Fibroblast of lung (primary cell): ENCODE data around the gene GLIPR2. TPM values are rescaled to one million over a fixed set of nuclear protein-coding genes. Genes with fewer than 3 reads are reported as not detected.

Experiments
- DNase-seq, 2 donors: peaks; one replicate each; pipeline versions ENCODE4 v3.0.0 to v3.0.0-alpha.2; 2010; ENCODE audit warnings: low read depth in 2 of 2
- H2AFZ ChIP-seq: 2 replicates; pipeline ENCODE4 v1.5.1; 2012; ENCODE audit warnings: low read length, control low read depth, inconsistent platforms
- H3K27ac ChIP-seq: 2 replicates; pipeline ENCODE4 v1.5.1; 2011; ENCODE audit warnings: low read length, control low read depth; ENCODE audit not compliant: insufficient read depth
- H3K27me3 ChIP-seq: 2 replicates; pipeline ENCODE4 v1.5.1; 2011; ENCODE audit warnings: mild to moderate bottlenecking, low read length; ENCODE audit not compliant: control insufficient read depth, insufficient read depth
- H3K36me3 ChIP-seq: 2 replicates; pipeline ENCODE4 v1.5.1; 2011; ENCODE audit warnings: low read length; ENCODE audit not compliant: control insufficient read depth, insufficient read depth
- H3K4me1 ChIP-seq: 2 replicates; pipeline ENCODE4 v1.5.1; 2011; ENCODE audit warnings: low read length; ENCODE audit not compliant: control insufficient read depth, insufficient read depth; ENCODE audit errors: extremely low read depth
- H3K4me2 ChIP-seq: 2 replicates; pipeline ENCODE4 v1.5.1; 2011; ENCODE audit warnings: low read length, control low read depth; ENCODE audit not compliant: insufficient read depth; ENCODE audit errors: extremely low read depth
- H3K4me3 ChIP-seq, 4 experiments: fragments of 200-600 bp in 1 of 4; sonication (generic) in 1 of 4; replicated peaks in 1 of 4; 2 replicates each; pipeline ENCODE4 v1.5.1; 2011 to 2016; ENCODE audit warnings: low read length in 4 of 4, low read depth in 3 of 4, mild to moderate bottlenecking in 3 of 4, control low read depth in 2 of 4, inconsistent platforms in 1 of 4, mixed read lengths in 1 of 4; ENCODE audit not compliant: insufficient read depth in 1 of 4; ENCODE audit errors: control extremely low read depth in 1 of 4
- H3K79me2 ChIP-seq: 2 replicates; pipeline ENCODE4 v1.5.1; 2012; ENCODE audit warnings: mild to moderate bottlenecking, low read length, inconsistent platforms; ENCODE audit not compliant: control insufficient read depth, insufficient read depth
- H3K9ac ChIP-seq: 2 replicates; pipeline ENCODE4 v1.5.1; 2011; ENCODE audit warnings: mild to moderate bottlenecking, low read length, control low read depth; ENCODE audit not compliant: insufficient read depth
- H3K9me3 ChIP-seq: 2 replicates; pipeline ENCODE4 v1.5.1; 2012; ENCODE audit warnings: low read depth, low read length; ENCODE audit not compliant: control insufficient read depth, insufficient read depth
- H4K20me1 ChIP-seq: 2 replicates; pipeline ENCODE4 v1.5.1; 2011; ENCODE audit warnings: low read length; ENCODE audit not compliant: control insufficient read depth, insufficient read depth; ENCODE audit errors: extremely low read depth
- CTCF ChIP-seq, 2 donors: IDR thresholded peaks in 1 of 2; conservative IDR thresholded peaks in 1 of 2; 1 replicate in 1 of 2; 2 replicates in 1 of 2; pipeline ENCODE4 v1.5.1; 2011 to 2012; ENCODE audit warnings: low read length in 2 of 2, control low read depth in 1 of 2, inconsistent platforms in 1 of 2, low read depth in 1 of 2, mild to moderate bottlenecking in 1 of 2
- EZH2 ChIP-seq: IDR thresholded peaks from 2 replicates; pipeline ENCODE4 v1.5.1; 2012; ENCODE audit warnings: low read length, control low read depth, mild to moderate bottlenecking; ENCODE audit errors: missing control alignments
- polyA plus RNA-seq, 2 donors: library from polyadenylated mRNA; depleted of rRNA in 1 of 2; stranded (reverse) in 1 of 2; unstranded in 1 of 2; fragments of >200 nt; gene quantifications; 2 replicates each; pipeline ENCODE4 v1.2.1, GENCODE V29; 2011 to 2012; ENCODE audit warnings: missing spikeins in 1 of 2
- total RNA-seq: library from RNA; depleted of rRNA; stranded (reverse); fragments of >200 nt; gene quantifications from 2 replicates; pipeline ENCODE4 v1.2.1, GENCODE V29; 2014

The GLIPR2 gene
- total and polyA plus RNA-seq, 2 donors (not counting 1 experiment from before 2014, with no cell fraction given): 40.0 to 108 TPM

- peak in 1 of 2 donors; percentile 14 for DNase-seq
- no peaks in the 10 kb centered on the region for H3K4me1 ChIP-seq
- no peaks in the 10 kb centered on the region for H3K79me2 ChIP-seq
- no peaks in the 10 kb centered on the region for H4K20me1 ChIP-seq
- H3K4me2 ChIP-seq: no peak overlapping the region
- no peak overlapping the region for H3K9ac ChIP-seq
- no peak overlapping the region for H2AFZ ChIP-seq
- no peak overlapping the region for H3K27ac ChIP-seq
- no peaks in the 10 kb centered on the region for H3K27me3 ChIP-seq
- TF ChIP-seq CTCF (conservative IDR thresholded peaks at IDR 0.05 in 1 of 2, IDR thresholded peaks at IDR 0.05 in 1 of 2; ENCODE audit: low read depth in 1 of 2, low read length in 2 of 2): peak in 1 of 2 donors; percentile 36
- no peak for TF ChIP-seq EZH2
- H3K9me3 ChIP-seq: no peaks in the 10 kb centered on the region
- H3K36me3 ChIP-seq: peaks cover 3% of the 10 kb centered on the region
- H3K4me3 ChIP-seq: no peak overlapping the region
These were observed 26.1 kb upstream of the GLIPR2 start for GRCh38 chr9:36110434-36110833.

DNA sequence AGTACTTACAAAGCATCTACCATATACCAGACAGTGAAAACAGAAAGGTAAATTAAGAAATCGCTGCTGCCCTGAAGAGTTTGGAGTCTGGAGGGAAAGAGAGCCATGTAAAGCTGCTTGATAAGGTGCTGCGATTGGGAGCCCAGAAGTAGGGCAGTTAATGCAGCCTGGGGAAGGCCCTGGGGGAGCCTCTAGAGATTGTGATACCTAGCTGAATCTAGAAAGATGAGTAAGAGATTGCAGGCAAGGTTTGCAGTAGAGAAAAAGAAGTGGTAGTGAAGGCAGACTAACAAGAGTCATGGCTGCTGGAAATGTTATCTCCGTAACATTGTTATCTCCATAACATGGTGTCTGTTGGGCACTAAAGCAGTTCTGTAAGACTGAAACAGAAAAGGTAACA lies 24.0 kb upstream of the GLIPR2 start:
- DNase-seq: no peak
- H3K27ac ChIP-seq: no peak overlapping the region
- peaks cover 10% of the 10 kb centered on the region for H3K36me3 ChIP-seq
- H3K4me3 ChIP-seq: no peak overlapping the region
- no peak overlapping the region for H3K9ac ChIP-seq
- no peaks in the 10 kb centered on the region for H3K27me3 ChIP-seq
- no peaks in the 10 kb centered on the region for H3K79me2 ChIP-seq
- H2AFZ ChIP-seq: no peak overlapping the region
- H3K4me1 ChIP-seq: no peaks in the 10 kb centered on the region
- H4K20me1 ChIP-seq: no peaks in the 10 kb centered on the region
- H3K4me2 ChIP-seq: no peak overlapping the region
- H3K9me3 ChIP-seq: no peaks in the 10 kb centered on the region
- TF ChIP-seq EZH2 (no peak), CTCF (conservative IDR thresholded peaks at IDR 0.05 in 1 of 2, IDR thresholded peaks at IDR 0.05 in 1 of 2; ENCODE audit: low read depth in 1 of 2, low read length in 2 of 2) (no peak)

DNA sequence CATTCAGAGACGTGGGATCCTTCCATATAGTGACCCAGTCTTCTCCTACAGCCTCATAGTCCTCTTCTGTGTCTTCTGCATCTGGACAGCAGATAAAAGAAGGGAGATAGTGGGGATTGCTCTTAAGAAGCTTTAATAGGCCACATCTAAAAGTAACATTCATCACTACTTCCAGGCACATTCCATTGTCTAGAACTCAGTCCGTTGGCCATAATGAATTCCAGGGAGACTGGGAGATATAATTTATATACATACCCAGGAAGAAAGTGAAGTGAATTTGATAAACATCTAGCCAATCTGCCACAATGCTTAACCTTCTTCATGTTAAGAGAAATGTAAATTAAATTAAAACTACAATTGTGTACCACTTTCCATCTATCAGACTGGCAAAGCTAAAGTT lies 22.5 kb upstream of the GLIPR2 start:
- Histone ChIP-seq H3K27me3 (no peaks in the 10 kb centered on the region), H3K27ac (no peak overlapping the region), H3K9me3 (no peaks in the 10 kb centered on the region), H3K36me3 (peaks cover 13% of the 10 kb centered on the region), H3K4me2 (no peak overlapping the region), H3K9ac (no peak overlapping the region), H3K4me3 (no peak overlapping the region), H3K79me2 (no peaks in the 10 kb centered on the region), H4K20me1 (no peaks in the 10 kb centered on the region), H2AFZ (no peak overlapping the region), H3K4me1 (no peaks in the 10 kb centered on the region)
- DNase-seq: no peak
- TF ChIP-seq CTCF (conservative IDR thresholded peaks at IDR 0.05 in 1 of 2, IDR thresholded peaks at IDR 0.05 in 1 of 2; ENCODE audit: low read depth in 1 of 2, low read length in 2 of 2): no peak
